H1 (cell line): ENCODE results near the gene CCDC91. TPM values are rescaled to one million over a fixed set of nuclear protein-coding genes. Genes with fewer than 3 reads are reported as not detected.

Source experiments
- CBX8 ChIP-seq: fragments of 300-800, 300-1000 bp; sonication (generic); IDR thresholded peaks from 2 replicates; pipeline ENCODE4 v1.7.1; 2016; ENCODE audit warnings: low read depth, low read length, borderline replicate concordance
- CHD7 ChIP-seq: fragments of 300-600 bp; sonication (generic); IDR thresholded peaks from 2 replicates; pipeline ENCODE4 v1.7.1; 2012; ENCODE audit warnings: low read length, moderate library complexity, mild to moderate bottlenecking, inconsistent platforms; ENCODE audit not compliant: insufficient replicate concordance
- CREB1 ChIP-seq: IDR thresholded peaks from 2 replicates; pipeline ENCODE4 v1.6.1; 2012; ENCODE audit warnings: inconsistent platforms
- E2F6 ChIP-seq: IDR thresholded peaks from 2 replicates; pipeline ENCODE4 v1.6.1; 2012; ENCODE audit warnings: inconsistent platforms
- GABPA ChIP-seq: IDR thresholded peaks from 2 replicates; pipeline ENCODE4 v1.6.1; 2011; ENCODE audit warnings: mild to moderate bottlenecking, low read length, moderate library complexity, borderline replicate concordance; ENCODE audit not compliant: insufficient read depth
- TEAD4 ChIP-seq: IDR thresholded peaks from 2 replicates; pipeline ENCODE4 v1.6.1; 2012; ENCODE audit warnings: low read depth, low read length, inconsistent platforms, mixed read lengths
- polyA plus RNA-seq, 7 experiments: library from polyadenylated mRNA; depleted of rRNA in 3 of 7; stranded (reverse) in 5 of 7; unstranded in 2 of 7; fragments of >200 nt in 5 of 7; fragments of 200-250 nt in 2 of 7; gene quantifications; 1 replicate in 5 of 7; 2 replicates in 1 of 7; 4 replicates in 1 of 7; pipeline versions ENCODE4 v1.2.1 to v1.2.3, GENCODE V29; 2011 to 2013; ENCODE audit warnings: missing spikeins in 2 of 7, mixed read lengths in 2 of 7
- total RNA-seq: library from RNA; stranded (reverse); fragmentation: NEBNext Ultra II Directional; extraction: Animal tissue kit (Norgen Biotek cat#: 25700); gene quantifications from 2 replicates; pipeline ENCODE4 v1.2.1, GENCODE V29; 2021

CCDC91 gene
- total and polyA plus RNA-seq, 2 of the 8 experiments (the other 6 are each of a cell fraction or from before 2014, with no cell fraction given), result 8.6 to 23.1 TPM

GRCh38 chr12:28578361-28578760, 388.1 kb downstream of the CCDC91 start (continued):
- no peak for TF ChIP-seq CREB1
- no peak for TF ChIP-seq E2F6
- no peak for TF ChIP-seq CHD7
- no peak for TF ChIP-seq CBX8
- TF ChIP-seq TEAD4, result no peak
- TF ChIP-seq GABPA, result no peak
